ENCODE results near the gene NPFF.

DNA sequence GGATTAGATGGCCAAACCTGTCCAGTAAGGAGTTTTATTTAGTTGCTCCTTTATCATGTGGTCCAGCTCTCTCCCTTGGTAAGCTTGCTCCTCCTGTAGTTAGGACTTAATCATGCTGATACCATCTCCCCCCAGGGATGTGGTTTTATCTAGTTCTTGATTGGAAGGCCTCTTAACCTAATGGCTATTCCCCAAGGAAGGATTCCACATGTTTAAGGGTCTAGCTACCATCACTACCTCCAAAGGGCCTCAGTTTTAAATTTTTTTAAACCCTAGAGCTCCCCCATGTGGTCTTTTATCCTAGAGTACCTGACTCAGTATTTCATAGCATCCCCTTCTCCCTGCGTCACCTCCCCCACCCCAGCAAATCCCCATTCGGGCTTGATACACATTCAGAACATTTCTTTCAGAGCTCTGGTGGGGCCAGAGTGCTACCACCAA is 30.5 kb downstream of the NPFF start:
- TF ChIP-seq CTCF (IDR thresholded peaks at IDR 0.05): peak in 1 of 4 experiments; percentile 12
- no peak for TF ChIP-seq POLR2A (IDR thresholded peaks at IDR 0.05)
- TF ChIP-seq POLR2AphosphoS5 (IDR thresholded peaks at IDR 0.05): no peak
